Right renal cortex interstitium (tissue), 3 donors: Measurements from ENCODE around the gene TPO. TPM values are rescaled to one million over a fixed set of nuclear protein-coding genes. Genes with fewer than 3 reads are reported as not detected.

Source experiments
- DNase-seq, 3 donors: peaks; one replicate each; pipeline ENCODE4 v3.0.0-alpha.2; 2013; ENCODE audit warnings: low read depth in 3 of 3, low spot score in 2 of 3
- polyA plus RNA-seq, 3 donors: library from polyadenylated mRNA; unstranded; fragments of 120-200 nt; gene quantifications; one replicate each; pipeline ENCODE4 v1.2.1, GENCODE V29; 2013; ENCODE audit not compliant: insufficient read length in 3 of 3

Gene TPO
- polyA plus RNA-seq, 3 donors: 0.07 to 0.08 TPM; not detected in 1

DNA sequence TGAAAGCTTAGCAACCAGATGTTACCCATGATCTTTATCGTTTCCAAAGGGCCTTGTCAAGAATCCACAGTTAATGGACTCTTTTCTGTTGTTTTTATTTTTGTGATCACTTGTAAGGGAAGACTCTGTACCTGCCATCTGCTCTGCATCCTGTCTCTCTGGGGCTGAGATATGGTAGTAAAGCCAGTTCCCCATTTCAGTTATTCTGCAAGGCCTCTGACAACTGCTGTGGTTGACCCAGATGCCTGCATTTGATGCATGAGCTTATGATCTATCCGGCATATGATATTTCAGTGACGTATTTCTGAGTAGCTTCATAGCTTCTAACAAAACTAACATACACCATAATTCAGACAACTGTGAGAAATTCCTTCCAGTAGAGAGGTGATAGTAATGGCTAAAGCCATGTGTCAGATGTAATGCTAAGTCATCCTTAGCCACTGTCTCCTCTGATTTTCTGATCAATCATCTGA, 105.1 kb downstream of the TPO start:
- DNase-seq: no peak

DNA sequence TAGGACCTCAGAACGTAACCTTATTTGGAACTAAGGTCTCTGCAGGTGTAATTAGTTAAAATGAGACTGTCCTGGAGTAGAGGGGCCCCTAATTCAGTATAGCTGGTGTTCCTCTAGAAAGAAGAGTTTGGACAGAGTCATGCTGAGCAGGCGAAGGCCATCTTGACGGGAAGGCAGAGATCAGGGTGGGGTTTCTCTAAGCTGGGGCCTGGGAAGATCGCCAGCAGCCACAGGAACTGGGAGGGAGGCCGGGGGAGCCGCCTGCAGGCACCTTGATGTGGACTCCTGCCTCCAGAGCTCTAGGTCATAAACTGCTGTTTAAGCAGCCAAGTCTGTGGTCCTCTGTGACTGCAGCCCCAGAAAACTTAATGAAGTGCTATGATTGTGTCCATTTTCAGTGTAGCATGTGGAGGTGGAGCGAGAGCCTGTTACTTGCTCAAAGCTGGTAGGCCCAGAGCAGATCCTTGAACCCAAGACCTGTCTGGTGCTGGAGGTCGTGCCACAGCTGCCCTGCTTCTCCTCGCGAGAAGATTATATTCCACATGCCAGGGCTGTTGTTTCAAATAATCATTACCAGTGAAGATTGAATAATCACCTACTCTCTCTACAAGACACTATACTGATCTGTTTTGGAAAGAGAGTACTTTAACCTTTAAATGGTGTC, 105.7 kb downstream of the TPO start:
- no peak for DNase-seq

DNA sequence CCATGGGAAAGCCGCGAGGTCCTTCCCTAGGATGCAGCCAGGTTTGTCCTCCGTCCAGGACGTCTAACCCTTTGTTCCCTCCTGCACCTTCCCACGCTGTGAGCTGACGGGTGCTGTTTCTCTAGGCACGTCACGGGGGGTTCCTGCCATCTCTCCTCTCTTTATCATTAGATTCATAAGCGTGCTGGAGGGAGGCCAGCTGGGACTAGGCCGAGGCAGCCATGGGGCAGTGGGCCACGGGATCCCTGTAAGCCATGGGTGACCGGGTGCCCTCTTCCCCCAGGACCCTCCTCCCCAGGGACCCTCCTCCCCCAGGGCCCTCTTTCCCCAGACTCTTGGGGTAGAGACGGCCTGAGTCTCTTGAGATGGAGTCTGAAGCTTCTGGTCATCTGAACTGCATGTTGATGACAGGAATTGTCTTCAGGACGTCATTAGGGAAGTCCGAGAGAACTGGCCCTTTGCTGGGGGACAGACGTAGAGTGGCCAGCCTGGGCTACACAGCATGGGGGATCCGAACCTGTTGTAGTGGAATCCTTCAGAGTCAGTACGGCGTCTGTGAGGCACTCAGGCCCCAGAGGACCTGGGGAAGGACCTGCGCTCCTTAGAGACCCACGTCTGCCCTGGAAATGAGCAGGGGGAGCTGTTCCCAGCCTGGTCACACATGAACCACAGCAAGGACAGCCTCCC, 108.1 kb downstream of the TPO start:
- DNase-seq: no peak

DNA sequence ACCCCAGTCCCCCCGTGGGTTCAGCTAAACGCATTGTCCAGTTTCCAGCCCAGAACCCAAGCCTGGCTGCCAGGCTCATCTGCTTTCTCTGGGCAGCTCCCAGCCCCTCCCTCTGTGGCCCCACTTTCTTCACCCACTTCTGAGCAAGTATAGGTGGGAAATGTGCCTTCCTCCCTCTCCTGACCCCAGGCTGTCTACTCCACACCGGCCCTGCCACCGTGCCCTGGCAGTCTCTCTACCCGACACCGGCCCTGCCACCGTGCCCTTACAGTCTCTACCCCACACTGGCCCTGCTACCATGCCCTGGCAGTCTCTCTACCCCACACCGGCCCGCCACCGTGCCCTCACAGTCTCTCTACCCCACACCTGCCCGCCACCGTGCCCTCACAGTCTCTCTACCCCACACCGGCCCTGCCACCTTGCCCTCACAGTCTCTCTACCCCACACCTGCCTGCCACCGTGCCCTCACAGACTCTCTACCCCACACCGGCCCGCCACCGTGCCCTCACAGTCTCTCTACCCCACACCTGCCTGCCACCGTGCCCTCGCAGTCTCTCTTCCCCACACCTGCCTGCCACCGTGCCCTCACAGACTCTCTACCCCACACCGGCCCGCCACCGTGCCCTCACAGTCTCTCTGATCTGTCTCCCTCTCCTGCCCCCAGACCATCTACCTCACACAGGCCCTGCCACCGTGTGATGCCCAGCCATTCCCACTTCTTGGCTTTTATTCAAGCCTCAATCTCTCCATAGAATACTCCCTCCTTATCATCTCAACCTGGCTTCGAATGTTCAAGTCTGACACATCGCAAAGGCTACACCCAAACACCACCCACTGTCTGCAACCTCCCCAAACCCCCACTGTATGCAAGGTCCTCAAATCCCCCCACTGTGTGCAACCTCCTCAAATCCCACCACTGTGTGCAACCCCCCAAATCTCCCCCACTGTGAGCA, 108.9 kb downstream of the TPO start:
- DNase-seq: no peak

DNA sequence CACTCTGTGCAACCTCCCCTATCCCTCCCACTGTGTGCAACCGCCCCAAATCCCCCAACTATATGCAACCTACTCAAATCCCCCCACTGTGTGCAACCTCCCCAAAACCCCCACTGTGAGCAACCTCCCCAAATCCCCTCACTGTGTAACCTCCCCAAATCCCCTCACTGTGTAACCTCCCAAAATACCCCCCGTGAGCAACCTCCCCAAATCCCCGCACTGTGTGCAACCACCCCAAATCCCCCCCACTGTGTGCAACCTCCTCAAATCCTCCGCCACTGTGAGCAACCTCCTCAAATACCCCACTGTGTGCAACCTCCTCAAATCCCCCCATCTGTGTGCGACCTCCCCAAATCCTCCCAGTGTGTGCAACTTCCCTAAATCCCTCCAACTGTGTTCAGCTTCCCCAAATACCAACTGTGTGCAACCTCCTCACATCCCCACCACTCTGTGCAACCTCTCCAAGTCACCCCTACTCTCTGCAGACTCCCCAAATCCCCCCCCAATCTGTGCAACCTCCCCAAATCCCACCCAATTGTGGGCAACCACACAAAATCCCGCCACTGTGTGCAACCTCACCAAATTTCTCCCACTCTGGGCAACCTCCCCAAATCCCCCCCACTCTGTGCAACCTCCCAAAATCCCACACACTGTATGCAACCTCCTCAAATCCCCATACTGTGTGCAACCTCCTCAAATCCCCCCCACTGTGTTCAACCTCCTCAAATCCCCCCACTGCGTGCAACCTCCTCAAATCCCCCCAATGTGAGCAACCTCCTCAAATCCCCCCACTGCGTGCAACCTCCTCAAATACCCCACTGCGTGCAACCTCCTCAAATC, 114.1 kb downstream of the TPO start:
- no peak for DNase-seq

DNA sequence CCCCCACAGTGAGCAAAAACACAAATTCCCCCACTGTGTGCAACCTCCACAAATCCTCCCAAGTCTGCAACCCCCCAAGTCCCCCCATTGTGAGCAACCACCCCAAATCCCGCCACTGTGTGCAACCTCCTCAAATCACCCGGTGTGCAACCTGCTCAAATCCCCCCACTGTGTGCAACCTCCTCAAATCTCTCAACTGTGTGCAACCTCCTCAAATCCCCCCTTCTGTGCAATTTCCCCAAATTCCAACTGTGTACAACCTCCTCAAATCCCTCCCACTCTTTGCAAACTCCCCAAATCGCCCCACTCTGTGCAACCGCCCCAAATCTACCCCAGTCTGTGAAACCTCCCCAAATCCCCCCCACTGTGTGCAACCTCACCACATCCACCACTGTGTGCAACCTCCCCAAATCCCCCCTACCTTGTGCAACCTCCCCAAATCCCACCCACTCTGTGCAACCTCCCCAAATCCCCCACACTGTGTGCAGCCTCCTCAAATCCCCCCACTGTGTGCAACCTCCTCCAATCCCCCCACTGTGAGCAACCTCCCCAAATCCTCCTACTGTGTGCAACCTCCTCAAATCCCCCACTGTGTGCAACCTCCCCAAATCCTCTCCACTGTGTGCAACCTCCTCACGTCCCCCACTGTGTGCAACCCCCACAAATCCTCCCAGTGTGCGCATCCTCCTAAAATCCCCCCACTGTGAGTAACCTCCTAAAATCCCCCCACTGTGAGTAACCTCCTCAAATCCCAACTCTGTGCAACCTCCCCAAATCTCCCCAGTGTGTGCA, 115.2 kb downstream of the TPO start:
- no peak for DNase-seq

DNA sequence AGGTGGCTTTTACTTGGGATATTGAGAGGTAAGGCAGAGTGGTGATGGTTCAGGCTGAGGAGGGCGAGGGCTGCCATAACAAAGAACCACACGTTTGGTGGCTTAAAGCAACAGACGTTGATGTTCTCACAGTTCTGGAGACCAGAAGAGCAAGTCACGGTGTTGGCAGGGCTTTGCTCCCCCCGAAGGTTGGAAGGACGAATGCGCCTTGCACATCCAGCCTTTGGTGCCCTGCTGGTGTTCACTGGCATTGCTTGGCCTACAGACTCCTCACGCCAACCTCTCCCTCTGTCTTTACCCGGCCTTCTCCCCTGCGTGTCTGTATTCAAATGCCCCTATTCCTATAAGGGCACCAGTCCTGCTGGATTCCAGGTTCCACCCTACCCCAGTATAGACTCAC, 125.4 kb downstream of the TPO start:
- DNase-seq: no peak

DNA sequence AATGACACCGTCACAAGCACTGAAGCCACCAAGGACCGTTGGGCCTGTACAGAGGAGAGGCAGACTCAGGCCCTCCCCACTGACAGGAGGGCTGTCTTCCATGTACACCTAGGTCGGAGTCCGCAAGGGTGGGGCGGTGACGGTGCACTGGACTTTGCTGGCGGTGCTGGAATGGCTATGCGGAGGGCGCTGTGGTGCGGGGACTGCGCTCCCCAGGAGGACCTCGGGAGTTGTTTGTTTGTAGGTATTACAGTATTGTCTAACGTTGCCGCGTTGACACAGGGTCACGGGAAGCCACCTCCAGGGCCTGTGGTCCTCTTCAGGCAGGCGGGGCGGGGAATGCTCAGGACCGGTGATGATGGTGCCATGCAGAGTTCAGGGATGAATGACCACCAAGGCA, 126.2 kb downstream of the TPO start:
- DNase-seq: no peak

DNA sequence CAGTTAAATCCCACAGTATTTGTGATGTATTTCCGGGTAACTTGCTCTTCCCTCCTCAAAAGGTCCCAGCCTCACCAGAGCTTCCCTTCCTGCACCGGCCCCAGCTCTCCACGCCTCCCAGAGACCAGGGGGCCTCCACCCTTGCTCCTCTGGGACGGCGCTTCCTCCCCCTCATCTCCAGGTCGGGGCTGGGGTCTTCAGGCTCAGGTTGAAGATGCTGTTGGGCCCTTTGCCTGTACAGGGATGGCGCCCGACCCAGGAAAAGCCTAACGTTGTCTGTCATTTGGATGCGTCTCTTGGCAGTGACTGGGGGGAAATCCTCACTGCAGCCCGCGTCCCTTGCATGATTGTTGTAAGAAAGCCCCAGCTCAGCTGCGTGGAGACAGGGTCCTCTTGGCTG, 126.7 kb downstream of the TPO start:
- DNase-seq: no peak

DNA sequence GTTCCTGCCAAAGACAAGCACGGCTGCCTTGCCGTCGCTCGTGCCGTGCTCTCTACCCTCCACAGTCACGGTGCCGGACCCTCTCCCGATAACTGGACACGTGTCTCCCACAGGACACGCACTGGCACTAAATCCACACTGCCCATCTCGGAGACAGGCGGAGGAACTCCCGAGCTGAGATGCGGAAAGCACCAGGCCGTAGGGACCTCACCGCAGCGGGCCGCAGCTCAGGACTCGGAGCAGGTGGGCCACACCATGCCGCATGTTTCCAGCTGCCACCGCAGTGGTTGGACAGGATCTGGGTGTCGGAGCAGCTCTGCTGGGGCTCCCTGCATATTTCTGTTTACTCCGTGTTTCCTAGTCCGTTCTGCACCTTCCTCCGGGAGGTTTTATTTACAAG, 127.2 kb downstream of the TPO start:
- DNase-seq: no peak

DNA sequence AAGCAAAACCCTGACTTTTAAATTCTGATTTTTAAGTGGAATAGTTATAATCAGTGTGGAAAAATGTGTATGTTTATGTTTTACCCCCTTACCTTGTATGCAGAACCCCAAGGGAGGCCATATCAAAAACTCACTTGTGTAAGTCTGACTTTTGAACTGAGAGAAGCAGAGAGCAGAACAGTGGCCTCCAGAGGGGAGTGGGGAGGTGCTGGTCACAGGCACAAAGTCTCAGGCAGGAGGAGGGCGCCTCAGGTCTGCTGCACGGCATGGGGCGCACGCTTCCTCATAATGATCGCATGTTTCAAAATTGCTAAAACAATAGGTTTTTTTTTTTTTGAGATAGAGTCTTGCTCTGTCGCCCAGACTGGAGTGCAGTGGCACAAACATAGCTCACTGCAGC, 127.8 kb downstream of the TPO start:
- no peak for DNase-seq

DNA sequence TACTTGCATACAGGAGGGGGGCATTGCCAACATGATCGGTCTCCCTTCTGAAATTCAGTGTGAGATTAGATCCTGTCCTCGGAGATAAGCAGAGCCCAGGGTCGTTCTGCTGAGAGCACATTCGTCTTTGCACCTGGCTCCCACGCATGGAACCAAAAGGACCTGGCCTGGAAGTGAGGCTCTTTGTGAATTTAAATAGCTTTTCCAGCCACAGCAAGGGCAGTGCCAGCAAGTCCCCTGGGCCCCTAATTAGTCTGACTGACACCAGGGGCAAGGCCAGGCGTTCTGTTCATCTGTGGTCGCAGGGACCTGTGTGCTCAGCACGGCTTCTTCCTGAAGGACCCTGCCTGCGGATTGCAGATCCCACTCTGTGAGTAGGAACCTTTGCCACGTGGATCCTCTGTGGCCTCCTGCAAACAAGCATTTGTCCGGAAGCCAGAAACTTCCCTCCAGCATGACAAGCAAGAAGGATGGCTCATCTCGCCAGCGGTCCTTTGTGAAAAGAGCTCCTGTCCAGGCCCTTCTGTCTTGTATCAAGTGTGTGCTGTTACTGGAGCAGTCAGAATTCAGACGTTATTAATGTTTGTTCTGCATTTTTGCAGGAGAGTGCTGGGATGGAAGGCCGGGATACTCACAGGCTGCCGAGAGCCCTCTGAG, 128.7 kb downstream of the TPO start:
- no peak for DNase-seq

DNA sequence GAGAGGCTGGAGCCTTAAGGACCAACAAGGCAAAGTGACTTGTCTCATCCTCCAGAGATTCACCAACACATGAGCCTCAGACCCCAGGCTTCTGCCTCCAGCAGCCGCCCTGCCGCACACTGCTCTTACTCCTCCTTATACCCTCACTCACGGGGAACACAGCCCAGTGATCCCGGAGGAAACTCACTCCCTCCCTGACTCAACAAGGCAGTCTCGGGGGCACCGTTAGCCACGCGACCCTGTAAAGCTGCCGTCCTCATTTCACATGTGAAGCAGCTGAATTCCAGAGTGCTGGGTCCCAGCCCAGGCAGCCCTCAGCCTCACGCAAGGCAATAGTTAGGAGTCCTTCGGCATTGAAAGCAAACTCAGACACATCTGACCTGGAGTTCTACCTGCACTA, 129.7 kb downstream of the TPO start:
- no peak for DNase-seq

DNA sequence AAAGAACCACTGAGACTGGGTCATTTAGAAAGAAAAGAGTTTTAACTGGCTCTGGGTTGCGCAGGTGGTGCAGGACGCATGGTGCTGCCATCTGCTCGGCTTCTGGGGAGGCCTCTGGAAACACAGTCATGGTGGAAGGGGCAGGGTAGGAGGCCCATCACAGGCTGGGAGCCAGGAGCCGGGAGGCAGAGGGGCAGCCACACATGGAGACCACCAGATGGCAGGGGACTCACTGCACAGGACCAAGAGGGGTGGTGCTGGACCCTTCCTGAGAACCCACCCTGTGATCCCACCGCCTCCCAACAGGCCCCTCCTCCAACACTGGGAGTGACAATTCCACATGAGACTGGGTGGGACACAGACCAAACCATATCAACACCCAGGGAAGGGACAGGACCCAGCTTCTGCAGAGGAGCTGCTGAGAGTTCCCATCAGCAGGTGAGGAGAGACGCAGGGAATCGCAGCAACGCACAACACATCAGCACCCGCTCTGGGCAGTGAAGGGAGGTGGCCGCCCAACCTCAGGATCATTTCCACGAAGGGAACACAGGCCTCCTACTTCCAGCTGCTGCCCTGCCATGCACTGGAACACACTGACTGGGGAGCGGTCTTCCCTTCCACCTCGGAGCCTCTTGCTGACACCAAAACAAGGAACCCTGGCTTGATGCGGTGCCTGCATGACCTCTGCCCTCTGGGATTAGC, 130.7 kb downstream of the TPO start:
- DNase-seq: no peak

DNA sequence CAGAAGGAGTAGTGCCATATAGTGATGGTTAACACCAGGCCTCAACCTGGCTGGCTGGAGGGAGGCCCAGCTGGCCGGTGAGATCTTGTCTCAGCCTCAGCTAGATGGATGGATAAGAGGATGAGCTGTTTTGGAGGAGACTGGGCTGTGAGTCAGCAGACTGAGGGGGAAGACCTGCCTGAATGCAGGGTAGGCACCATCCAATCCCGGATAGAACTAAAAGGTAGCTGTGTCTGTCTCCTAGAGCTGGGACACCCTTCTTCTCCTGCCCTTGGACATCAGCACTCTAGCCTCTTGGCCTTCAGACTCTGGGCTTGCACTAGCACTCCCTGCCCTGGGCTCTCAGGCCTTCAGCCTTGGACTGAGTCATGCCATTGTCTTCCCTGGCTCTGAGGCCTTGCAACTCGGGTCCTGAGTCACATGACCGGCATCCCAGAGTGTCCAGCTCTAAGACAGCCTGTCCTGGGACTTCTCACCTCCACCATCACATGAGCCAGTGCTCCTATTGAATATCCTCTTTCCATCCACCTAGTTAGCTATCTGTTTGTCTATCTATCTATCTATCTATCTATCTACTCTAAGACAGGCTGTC, 131.3 kb downstream of the TPO start:
- DNase-seq: no peak

DNA sequence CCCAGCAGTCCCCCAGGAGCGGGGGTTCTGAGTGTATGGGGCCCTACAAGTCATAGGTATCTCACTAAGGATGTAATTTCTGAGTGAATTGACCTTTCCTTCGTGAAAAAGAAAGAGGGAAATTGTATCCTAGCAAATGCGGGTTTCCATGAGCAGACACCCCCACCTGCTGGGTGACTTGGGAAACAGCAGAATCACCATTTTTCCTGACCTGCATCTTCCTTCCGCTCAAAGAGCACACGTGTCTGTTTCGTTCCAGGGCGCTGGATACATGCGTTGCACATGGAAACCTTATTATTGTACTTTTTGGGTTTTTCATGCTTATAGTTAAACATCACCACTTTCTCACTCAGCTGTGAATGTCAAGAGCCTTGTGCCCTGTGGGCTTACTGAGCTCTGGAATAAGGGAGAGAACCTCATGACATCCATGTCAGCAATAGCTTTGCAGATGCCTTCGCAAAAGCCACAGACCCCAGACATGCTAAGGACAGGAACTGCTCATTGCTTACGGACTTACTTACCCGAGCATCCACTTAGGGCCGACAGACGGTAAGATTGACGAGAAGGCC, 132.8 kb downstream of the TPO start:
- DNase-seq: no peak

DNA sequence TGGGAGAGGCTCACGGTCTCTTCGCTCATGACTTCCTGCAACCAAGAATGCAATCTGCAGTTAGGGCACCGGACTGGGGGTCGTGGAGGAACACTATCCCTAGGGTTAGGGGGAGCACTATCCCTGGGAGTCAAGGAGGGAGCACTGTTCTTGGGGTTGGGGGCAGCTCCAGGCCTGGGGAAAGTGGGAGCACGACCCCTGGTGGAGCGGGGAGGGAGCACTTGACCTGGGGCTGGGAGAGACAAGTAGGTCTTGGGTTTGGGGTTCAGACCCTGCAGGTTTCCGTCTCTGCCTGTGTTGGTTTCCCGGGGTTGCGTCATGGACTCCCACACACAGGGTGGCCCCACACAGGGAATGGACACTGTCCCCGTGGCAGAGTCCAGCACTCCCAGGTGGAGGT, 133.6 kb downstream of the TPO start:
- DNase-seq: no peak
